GM13976 (cell line): ENCODE data around the gene CEP135.
A peak's percentile ranks its signal among the peaks of the same experiment; 100 is the strongest.

Experiments
- DNase-seq: peaks from one replicate; pipeline ENCODE4 v3.0.0; 2012; ENCODE audit warnings: low spot score
- CTCF ChIP-seq: IDR thresholded peaks from 2 replicates; pipeline ENCODE4 v1.5.1; 2012; ENCODE audit warnings: borderline replicate concordance, mild to moderate bottlenecking; ENCODE audit not compliant: insufficient read depth; ENCODE audit errors: extremely low read depth, missing control alignments, control extremely low read depth
- in situ Hi-C: fragments of 300-500 bp; cut with MboI; formaldehyde crosslinking; loops from one replicate; pipeline ENCODE4 v1.12.0; 2022; ENCODE audit warnings: low sequenced_read_pairs, mixed read lengths, inconsistent platforms; ENCODE audit not compliant: unreplicated experiment

Gene CEP135

GRCh38 chr4:55993994-55994663 is 45.4 kb downstream of the CEP135 start:
- DNase-seq, result peak; percentile 43
- no peak for TF ChIP-seq CTCF
- in situ Hi-C loops, result no loop called here

GRCh38 chr4:55996646-55997045 is 47.9 kb downstream of the CEP135 start:
- in situ Hi-C loops, result no loop called here
- no peak for TF ChIP-seq CTCF

GRCh38 chr4:56003606-56004005 is 54.9 kb downstream of the CEP135 start:
- in situ Hi-C loops, result no loop called here

More at GRCh38 chr4:55996646-55997045, 47.9 kb downstream of the CEP135 start:
- DNase-seq, result no peak

GRCh38 chr4:56004235-56004634 is 55.5 kb downstream of the CEP135 start:
- no peak for DNase-seq
- in situ Hi-C loops, result no loop called here
- TF ChIP-seq CTCF, result no peak

More at GRCh38 chr4:56003606-56004005, 54.9 kb downstream of the CEP135 start:
- no peak for TF ChIP-seq CTCF
- DNase-seq, result no peak

- in situ Hi-C loops, result no loop called here
- TF ChIP-seq CTCF, result no peak
- DNase-seq, result no peak
Measured at GRCh38 chr4:56007154-56007553, 58.4 kb downstream of the CEP135 start.

GRCh38 chr4:56008206-56008605 is 59.5 kb downstream of the CEP135 start:
- in situ Hi-C loops, result no loop called here
- TF ChIP-seq CTCF, result no peak
- no peak for DNase-seq
